IMR-90 (cell line): ENCODE measurements around the gene OSBPL8. TPM values are rescaled to one million over a fixed set of nuclear protein-coding genes. Genes with fewer than 3 reads are reported as not detected.

Experiments
- ATAC-seq: fragments of 200-7000 bp; cut with Tn5 transposase; 2 replicates; pipeline ENCODE4 v1.9.1; 2020; ENCODE audit warnings: low read depth, mild to moderate bottlenecking, moderate library complexity
- BruUV-seq: library from RNA; stranded (reverse); fragments of 400-500 nt; replicated peaks from 2 replicates; lab custom pipeline; 2021; lab: Mats Ljungman, UMichigan
- CTCF ChIA-PET: fragments of 300-600 bp; formaldehyde crosslinking; extraction: SDS; loops from one replicate; lab custom pipeline; 2021; ENCODE audit warnings: antibody characterized with exemption; lab: Yijun Ruan, JAX
- POLR2A ChIA-PET: fragments of 300-600 bp; sonication (Branson Sonifier 250); formaldehyde crosslinking; loops from one replicate; lab custom pipeline; 2022; ENCODE audit warnings: antibody characterized with exemption; ENCODE audit not compliant: unreplicated experiment; lab: Charles Lee
- DNase-seq: peaks from one replicate; pipeline ENCODE4 v3.0.0; 2013
- H2AFZ ChIP-seq: replicated peaks from 2 replicates; pipeline ENCODE3; 2013; ENCODE audit warnings: low read length, mild to moderate bottlenecking; ENCODE audit not compliant: poor library complexity
- H2AK5ac ChIP-seq: 2 replicates; pipeline ENCODE4 v1.6.1; 2013; ENCODE audit warnings: low read depth, low read length, inconsistent platforms
- H2AK9ac ChIP-seq: replicated peaks from 2 replicates; pipeline ENCODE3; 2013; ENCODE audit warnings: mild to moderate bottlenecking, low read depth, low read length, moderate library complexity; ENCODE audit not compliant: poor library complexity
- H2BK120ac ChIP-seq: 2 replicates; pipeline ENCODE4 v1.6.1; 2013; ENCODE audit warnings: low read depth, low read length, inconsistent platforms
- H2BK15ac ChIP-seq: 3 replicates; pipeline ENCODE4 v1.6.1; 2013; ENCODE audit warnings: low read depth, low read length, inconsistent platforms
- H2BK20ac ChIP-seq: 2 replicates; pipeline ENCODE4 v1.6.1; 2013; ENCODE audit warnings: low read depth, mild to moderate bottlenecking, inconsistent platforms, low read length, moderate library complexity
- H2BK5ac ChIP-seq: 2 replicates; pipeline ENCODE4 v1.6.1; 2013; ENCODE audit warnings: mild to moderate bottlenecking, low read depth, low read length, inconsistent platforms; ENCODE audit not compliant: poor library complexity, severe bottlenecking
- H3K14ac ChIP-seq: replicated peaks from 2 replicates; pipeline ENCODE4 v1.6.1; 2013; ENCODE audit warnings: low read depth, low read length, inconsistent platforms
- H3K18ac ChIP-seq: 2 replicates; pipeline ENCODE4 v1.6.1; 2013; ENCODE audit warnings: low read depth, low read length, control low read depth
- H3K23ac ChIP-seq: 2 replicates; pipeline ENCODE4 v1.6.1; 2013; ENCODE audit warnings: low read depth, low read length, inconsistent platforms
- H3K27ac ChIP-seq: 2 replicates; pipeline ENCODE4 v1.5.1; 2013; ENCODE audit warnings: mild to moderate bottlenecking, control low read depth, low read length; ENCODE audit not compliant: insufficient read depth
- H3K27me3 ChIP-seq: 2 replicates; pipeline ENCODE4 v1.6.1; 2013; ENCODE audit warnings: low read length; ENCODE audit not compliant: control insufficient read depth, insufficient read depth
- H3K36me3 ChIP-seq: 2 replicates; pipeline ENCODE4 v1.6.1; 2013; ENCODE audit warnings: low read length, mixed read lengths; ENCODE audit not compliant: control insufficient read depth, insufficient read depth
- H3K4ac ChIP-seq: 2 replicates; pipeline ENCODE4 v1.6.1; 2013; ENCODE audit warnings: low read depth, low read length, inconsistent platforms
- H3K4me1 ChIP-seq: 2 replicates; pipeline ENCODE4 v1.6.1; 2013; ENCODE audit warnings: low read length, mixed read lengths; ENCODE audit not compliant: control insufficient read depth, insufficient read depth
- H3K4me2 ChIP-seq: 2 replicates; pipeline ENCODE4 v1.6.1; 2013; ENCODE audit warnings: low read depth, mild to moderate bottlenecking, control low read depth, low read length, moderate library complexity
- H3K4me3 ChIP-seq: 2 replicates; pipeline ENCODE4 v1.5.1; 2013; ENCODE audit warnings: low read depth, mild to moderate bottlenecking, control low read depth, low read length, moderate library complexity; ENCODE audit not compliant: insufficient read depth
- H3K56ac ChIP-seq: 2 replicates; pipeline ENCODE4 v1.6.1; 2013; ENCODE audit warnings: low read length, inconsistent platforms; ENCODE audit not compliant: insufficient read depth; ENCODE audit errors: extremely low read depth
- H3K79me1 ChIP-seq, 2 experiments: 2 replicates each; pipeline ENCODE4 v1.6.1; 2013; ENCODE audit warnings: low read length in 2 of 2, inconsistent platforms in 1 of 2, low read depth in 1 of 2
- H3K9ac ChIP-seq: 2 replicates; pipeline ENCODE4 v1.6.1; 2013; ENCODE audit warnings: low read depth, low read length, control low read depth
- H3K9me1 ChIP-seq: 2 replicates; pipeline ENCODE4 v1.6.1; 2013; ENCODE audit warnings: low read length, inconsistent platforms; ENCODE audit not compliant: insufficient read depth
- H3K9me3 ChIP-seq: 2 replicates; pipeline ENCODE4 v1.6.1; 2013; ENCODE audit warnings: low read length; ENCODE audit not compliant: control insufficient read depth, insufficient read depth
- H4K20me1 ChIP-seq: 2 replicates; pipeline ENCODE4 v1.6.1; 2013; ENCODE audit warnings: low read length, inconsistent platforms; ENCODE audit not compliant: insufficient read depth
- H4K5ac ChIP-seq: 2 replicates; pipeline ENCODE4 v1.6.1; 2013; ENCODE audit warnings: mild to moderate bottlenecking, low read depth, low read length, control low read depth
- H4K8ac ChIP-seq, 2 experiments: 2 replicates each; pipeline ENCODE4 v1.6.1; 2013; ENCODE audit warnings: low read depth in 2 of 2, low read length in 2 of 2, control low read depth in 1 of 2, inconsistent platforms in 1 of 2
- H4K91ac ChIP-seq: 2 replicates; pipeline ENCODE4 v1.6.1; 2013; ENCODE audit warnings: low read depth, low read length, inconsistent platforms; ENCODE audit not compliant: insufficient read depth
- BHLHE40 ChIP-seq: fragments of 150-350 bp; IDR thresholded peaks from 2 replicates; pipeline ENCODE4 v1.6.1; 2016; ENCODE audit warnings: mild to moderate bottlenecking, low read depth, low read length
- CHD1 ChIP-seq: IDR thresholded peaks from 2 replicates; pipeline ENCODE4 v1.6.1; 2012; ENCODE audit warnings: low read depth, low read length, improper control_type of control experiment
- CTCF ChIP-seq: conservative IDR thresholded peaks from 2 replicates; pipeline ENCODE4 v1.5.1; 2012; ENCODE audit warnings: mild to moderate bottlenecking, low read depth, low read length, improper control_type of control experiment
- FOS ChIP-seq: fragments of 150-350 bp; IDR thresholded peaks from 2 replicates; pipeline ENCODE4 v1.6.1; 2016; ENCODE audit warnings: low read depth, low read length
- MXI1 ChIP-seq: IDR thresholded peaks from 2 replicates; pipeline ENCODE4 v1.6.1; 2012; ENCODE audit warnings: low read depth, mild to moderate bottlenecking, low read length, moderate library complexity, borderline replicate concordance
- SMC3 ChIP-seq: fragments of 150-350 bp; IDR thresholded peaks from 2 replicates; pipeline ENCODE4 v1.6.1; 2016; ENCODE audit warnings: low read depth, mild to moderate bottlenecking, antibody characterized with exemption, low read length, moderate library complexity
- WGBS, 2 experiments: methylation state at CpG; one replicate each; pipeline versions ENCODE4 v1.1.5 to v1.1.7; 2013; ENCODE audit warnings: missing lambda C conversion rate in 2 of 2; ENCODE audit not compliant: insufficient read length in 1 of 2; ENCODE audit errors: extremely low coverage in 2 of 2; 5-methylcytosine and 5-hydroxymethylcytosine counted together
- dilution Hi-C: fragments of 300-500 bp; cut with HindIII; formaldehyde crosslinking; loops from one replicate; pipeline ENCODE4 v1.14.3; 2018; ENCODE audit warnings: low sequenced_read_pairs; ENCODE audit not compliant: unreplicated experiment
- in situ Hi-C: fragments of 300-500 bp; cut with MboI; formaldehyde crosslinking; loops from 3 replicates; pipeline ENCODE4 v1.14.3; 2019; ENCODE audit warnings: low sequenced_read_pairs, inconsistent platforms, mixed read lengths
- intact Hi-C: fragments of 100-400 bp; cut with micrococcal nuclease; formaldehyde crosslinking; loops from 2 replicates; pipeline ENCODE4 v1.10.0; 2022
- polyA plus RNA-seq, 3 experiments: library from polyadenylated mRNA; depleted of rRNA; stranded (reverse); fragments of >200 nt; gene quantifications; 2 replicates each; pipeline ENCODE4 v1.2.3, GENCODE V29; 2012; ENCODE audit warnings: low replicate concordance in 1 of 3
- total RNA-seq: library from RNA; depleted of rRNA; stranded (reverse); fragments of >200 nt; gene quantifications from 2 replicates; pipeline ENCODE4 v1.2.3, GENCODE V29; 2012

Gene OSBPL8
- total and polyA plus RNA-seq, 2 of the 4 experiments (the other 2 are of a cell fraction), result 17.8 to 24.2 TPM

- BruUV-seq, result no TSS peak
- peak overlapping the region; percentile 59 for H3K27ac ChIP-seq
These were observed 137.4 kb downstream of the OSBPL8 start for GRCh38 chr12:76422154-76422542.

More at GRCh38 chr12:76422154-76422542, 137.4 kb downstream of the OSBPL8 start:
- dilution Hi-C loops, result no loop called here
- H3K9me3 ChIP-seq, result peaks cover 5% of the 10 kb centered on the region; the same call in 1 of the 2 replicates
- peak overlapping the region; percentile 24; the same call in 1 of the 2 replicates for H3K4ac ChIP-seq
- CTCF ChIA-PET, result no interaction called here
- H3K4me3 ChIP-seq, result peak overlapping the region; percentile 67; the same call in 1 of the 2 replicates
- peak overlapping the region; percentile 95; the same call in 1 of the 2 replicates for H3K18ac ChIP-seq
- TF ChIP-seq CTCF (no peak), MXI1 (no peak), SMC3 (no peak), CHD1 (no peak), BHLHE40 (no peak), FOS (no peak)
- peak overlapping the region; percentile 77; the same call in 1 of the 2 replicates for H3K9ac ChIP-seq
- H2BK5ac ChIP-seq, result peak overlapping the region; percentile 81
- no peak overlapping the region for H2BK15ac ChIP-seq
- 0 out of 2 replicates have a peak overlapping the region, but pooled peaks have one; percentile 27 for H3K14ac ChIP-seq
- H2AFZ ChIP-seq, result no peak overlapping the region
- H3K23ac ChIP-seq, result 0 out of 2 replicates have a peak overlapping the region, but pooled peaks have one; percentile 59
- DNase-seq, result peak; percentile 10
- WGBS, 2 experiments, result no CpG with 5 or more reads among the region's 2 CpGs
- H2BK20ac ChIP-seq, result no peak overlapping the region
- H4K8ac ChIP-seq, result 0 out of 4 replicates have a peak overlapping the region, but pooled peaks of 1 of the 2 experiments have one; percentile 25
- in situ Hi-C loops, result no loop called here
- no peaks in the 10 kb centered on the region; the same call in 1 of the 2 replicates for H3K4me1 ChIP-seq
- ATAC-seq, result peak; percentile 24; the same call in 1 of the 2 replicates
- no peak overlapping the region for H2BK120ac ChIP-seq
- H4K5ac ChIP-seq, result peak overlapping the region; percentile 68; the same call in 1 of the 2 replicates
- no peaks in the 10 kb centered on the region for H3K36me3 ChIP-seq
- intact Hi-C loops, result no loop called here
- no peaks in the 10 kb centered on the region for H3K9me1 ChIP-seq
- peaks cover 7 to 34% of the 10 kb centered on the region in 2 experiments for H3K79me1 ChIP-seq
- no peak overlapping the region for H3K56ac ChIP-seq
- H3K4me2 ChIP-seq, result peak overlapping the region; percentile 99
- H4K91ac ChIP-seq, result no peak overlapping the region; the same call in 1 of the 2 replicates
- no peak overlapping the region for H2AK9ac ChIP-seq
- POLR2A ChIA-PET, result no interaction called here
- H4K20me1 ChIP-seq, result no peaks in the 10 kb centered on the region; the same call in 1 of the 2 replicates
- no peaks in the 10 kb centered on the region for H3K27me3 ChIP-seq
- 0 out of 2 replicates have a peak overlapping the region, but pooled peaks have one; percentile 13 for H2AK5ac ChIP-seq
